MM.1S (cell line): ENCODE data around the gene TGM3.

Experiments used
- CTCF ChIP-seq: fragments of 300-600 bp; sonication (generic); IDR thresholded peaks from 2 replicates; pipeline ENCODE4 v1.5.1; 2016; ENCODE audit warnings: antibody characterized with exemption, low read length, mixed read lengths
- EZH2 ChIP-seq: fragments of 300-600 bp; sonication (generic); optimal IDR thresholded peaks from 2 replicates; pipeline ENCODE3; 2017; ENCODE audit warnings: low read depth, mild to moderate bottlenecking, antibody characterized with exemption, low read length, mixed read lengths

GRCh38 chr20:2357114-2357513 is 61.3 kb downstream of the TGM3 start:
- no peak for TF ChIP-seq CTCF
- no peak for TF ChIP-seq EZH2
